Neural cell (in vitro differentiated cells): ENCODE measurements around the gene ZBED4. TPM values are rescaled to one million over a fixed set of nuclear protein-coding genes. Genes with fewer than 3 reads are reported as not detected.
"Not testable (repeated sequence)": the region's sequence is repeated elsewhere in the genome, so short reads cannot be mapped to it uniquely, and the experiment has no call there.

Source experiments
- H2AFZ ChIP-seq: fragments of 200-600, 300-800 bp; sonication (generic), shearing (Covaris generic); 2 replicates; pipeline ENCODE4 v1.6.0; 2014; ENCODE audit warnings: low read depth, mild to moderate bottlenecking, antibody characterized with exemption, low read length, moderate library complexity
- H3F3A ChIP-seq: fragments of 200-600 bp; shearing (Covaris generic); 2 replicates; pipeline ENCODE4 v1.6.1; 2016; ENCODE audit warnings: mild to moderate bottlenecking, moderate library complexity, mixed read lengths, antibody characterized with exemption, low read length; ENCODE audit not compliant: insufficient read depth, poor library complexity, severe bottlenecking
- H3K27ac ChIP-seq: fragments of 200-600, 300-800 bp; sonication (generic), shearing (Covaris generic); 2 replicates; pipeline ENCODE4 v1.5.1; 2014; ENCODE audit warnings: mild to moderate bottlenecking, low read length, moderate library complexity
- H3K27me3 ChIP-seq: fragments of 300-800, 200-600 bp; sonication (generic), shearing (Covaris generic); 2 replicates; pipeline ENCODE4 v1.6.0; 2014; ENCODE audit warnings: mild to moderate bottlenecking, low read depth, low read length, moderate library complexity; ENCODE audit not compliant: insufficient read depth
- H3K36me3 ChIP-seq: fragments of 300-800, 200-600 bp; sonication (generic), shearing (Covaris generic); 2 replicates; pipeline ENCODE4 v1.5.1; 2014; ENCODE audit warnings: mild to moderate bottlenecking, antibody characterized with exemption, low read length, moderate library complexity; ENCODE audit not compliant: insufficient read depth
- H3K4me2 ChIP-seq: fragments of 300-800, 200-600 bp; sonication (generic), shearing (Covaris generic); 2 replicates; pipeline ENCODE4 v1.6.0; 2014; ENCODE audit warnings: mild to moderate bottlenecking, low read length
- H3K4me3 ChIP-seq: fragments of 300-800, 200-600 bp; sonication (generic), shearing (Covaris generic); 2 replicates; pipeline ENCODE4 v1.5.1; 2014; ENCODE audit warnings: mild to moderate bottlenecking, low read length, moderate library complexity
- H3K79me2 ChIP-seq: fragments of 200-600 bp; shearing (Covaris generic); replicated peaks from 2 replicates; pipeline ENCODE4 v1.6.0; 2014; ENCODE audit warnings: mild to moderate bottlenecking, low read length, moderate library complexity; ENCODE audit not compliant: insufficient read depth
- H3K9ac ChIP-seq: fragments of 300-800, 200-600 bp; sonication (generic), shearing (Covaris generic); 2 replicates; pipeline ENCODE4 v1.6.1; 2016; ENCODE audit warnings: mild to moderate bottlenecking, low read length, mixed read lengths
- H3K9me2 ChIP-seq: fragments of 200-600 bp; shearing (Covaris generic); 2 replicates; pipeline ENCODE4 v1.6.1; 2016; ENCODE audit warnings: mild to moderate bottlenecking, low read length, mixed read lengths; ENCODE audit not compliant: insufficient read depth
- H3K9me3 ChIP-seq: fragments of 200-600, 300-800 bp; sonication (generic), shearing (Covaris generic); 2 replicates; pipeline ENCODE4 v1.6.1; 2016; ENCODE audit warnings: mild to moderate bottlenecking, mixed run types, low read length, moderate library complexity, mixed read lengths
- H4K20me1 ChIP-seq: fragments of 200-600 bp; shearing (Covaris generic); 2 replicates; pipeline ENCODE4 v1.6.1; 2016; ENCODE audit warnings: mild to moderate bottlenecking, mixed run types; ENCODE audit not compliant: insufficient read depth
- CTCF ChIP-seq: fragments of 450-650 bp; IDR thresholded peaks from 2 replicates; pipeline ENCODE4 v1.5.1; 2014; ENCODE audit warnings: antibody characterized with exemption, mild to moderate bottlenecking, moderate library complexity; ENCODE audit not compliant: poor library complexity, severe bottlenecking
- EP300 ChIP-seq: fragments of 450-650 bp; conservative IDR thresholded peaks from 2 replicates; pipeline ENCODE4 v1.6.1; 2014; ENCODE audit warnings: antibody characterized with exemption, mild to moderate bottlenecking, moderate library complexity; ENCODE audit not compliant: poor library complexity, severe bottlenecking
- EZH2 ChIP-seq: fragments of 200-600, 300-800 bp; shearing (Covaris generic), sonication (generic); IDR thresholded peaks from 2 replicates; pipeline ENCODE4 v1.6.1; 2014; ENCODE audit warnings: antibody characterized with exemption, low read length, borderline replicate concordance, mild to moderate bottlenecking; ENCODE audit not compliant: insufficient read depth, poor library complexity, severe bottlenecking
- MXI1 ChIP-seq: fragments of 450-650 bp; conservative IDR thresholded peaks from 2 replicates; pipeline ENCODE4 v1.6.1; 2014; ENCODE audit warnings: antibody characterized with exemption, mild to moderate bottlenecking; ENCODE audit not compliant: poor library complexity, severe bottlenecking
- POLR2AphosphoS5 ChIP-seq: IDR thresholded peaks from 2 replicates; pipeline ENCODE4 v1.6.1; 2012
- RAD21 ChIP-seq: fragments of 450-650 bp; conservative IDR thresholded peaks from 2 replicates; pipeline ENCODE4 v1.6.1; 2014; ENCODE audit warnings: antibody characterized with exemption, mild to moderate bottlenecking, moderate library complexity
- REST ChIP-seq: IDR thresholded peaks from 2 replicates; pipeline ENCODE4 v1.6.1; 2012; ENCODE audit warnings: borderline replicate concordance
- SMC3 ChIP-seq: fragments of 450-650 bp; conservative IDR thresholded peaks from 2 replicates; pipeline ENCODE4 v1.6.1; 2014; ENCODE audit warnings: antibody characterized with exemption, mild to moderate bottlenecking, moderate library complexity; ENCODE audit not compliant: poor library complexity
- TAF1 ChIP-seq: IDR thresholded peaks from 2 replicates; pipeline ENCODE4 v1.6.1; 2012; ENCODE audit warnings: low read depth
- polyA plus RNA-seq: library from polyadenylated mRNA; depleted of rRNA; stranded (reverse); fragments of >200 nt; gene quantifications from 2 replicates; pipeline ENCODE4 v1.2.3, GENCODE V29; 2014

ZBED4 gene
- polyA plus RNA-seq, 1 donor from 2014 or later, result 15.0 TPM

- Histone ChIP-seq H3K36me3 (peaks cover 12% of the 10 kb centered on the region), H3K27me3 (no peaks in the 10 kb centered on the region), H3K9me3 (no peaks in the 10 kb centered on the region), H2AFZ (no peak overlapping the region), H3F3A (no peaks in the 10 kb centered on the region), H3K4me3 (no peak overlapping the region), H3K79me2 (peaks cover 92% of the 10 kb centered on the region), H3K27ac (no peak overlapping the region), H3K9ac (no peak overlapping the region), H3K9me2 (no peaks in the 10 kb centered on the region), H3K4me2 (no peak overlapping the region), H4K20me1 (peaks cover 42% of the 10 kb centered on the region)
- no peak for TF ChIP-seq TAF1
- no peak for TF ChIP-seq POLR2AphosphoS5
- TF ChIP-seq EZH2, result no peak
- no peak for TF ChIP-seq CTCF
- TF ChIP-seq EP300, result no peak
These were observed 32.7 kb upstream of the ZBED4 start for GRCh38 chr22:49820984-49821383.

GRCh38 chr22:49821741-49822140, 31.9 kb upstream of the ZBED4 start:
- not testable (repeated sequence) for H3K4me3 ChIP-seq, H3K9me2 ChIP-seq, H3F3A ChIP-seq, H3K27me3 ChIP-seq, H3K27ac ChIP-seq, H3K9me3 ChIP-seq, H3K9ac ChIP-seq, H2AFZ ChIP-seq, H3K4me2 ChIP-seq
- H3K79me2 ChIP-seq, result peaks cover 92% of the 10 kb centered on the region
- peaks cover 12% of the 10 kb centered on the region for H3K36me3 ChIP-seq
- peaks cover 44% of the 10 kb centered on the region for H4K20me1 ChIP-seq

- Histone ChIP-seq H3K9ac (no peak overlapping the region), H3K9me2 (no peaks in the 10 kb centered on the region), H3K4me3 (no peak overlapping the region), H4K20me1 (peaks cover 44% of the 10 kb centered on the region), H3K9me3 (no peaks in the 10 kb centered on the region), H3K79me2 (peaks cover 82% of the 10 kb centered on the region), H3K27ac (no peak overlapping the region), H2AFZ (no peak overlapping the region), H3K27me3 (no peaks in the 10 kb centered on the region), H3K36me3 (peaks cover 12% of the 10 kb centered on the region), H3K4me2 (no peak overlapping the region), H3F3A (no peaks in the 10 kb centered on the region)
- TF ChIP-seq TAF1 (no peak), SMC3 (no peak), POLR2AphosphoS5 (no peak), EZH2 (no peak), REST (no peak), EP300 (no peak), MXI1 (no peak), RAD21 (no peak), CTCF (no peak)
These were observed 30.2 kb upstream of the ZBED4 start for GRCh38 chr22:49823289-49824045.
